OCI-LY3 (cell line): Measurements from ENCODE around the gene HSD11B1.

ENCODE experiments used
- H2AFZ ChIP-seq: fragments of 200-600, 300-600 bp; shearing (Covaris generic); 2 replicates; pipeline ENCODE4 v1.6.0; 2014; ENCODE audit warnings: antibody characterized with exemption, low read depth, low read length
- H3K27ac ChIP-seq: fragments of 200-600, 300-600 bp; sonication (generic); 2 replicates; pipeline ENCODE4 v1.5.1; 2014; ENCODE audit warnings: mild to moderate bottlenecking, low read length, moderate library complexity, mixed read lengths
- H3K27me3 ChIP-seq: fragments of 200-600, 300-600 bp; sonication (generic); 2 replicates; pipeline ENCODE4 v1.6.1; 2014; ENCODE audit warnings: low read depth, low read length, mixed read lengths
- H3K36me3 ChIP-seq: fragments of 200-600, 300-600 bp; sonication (generic); replicated peaks from 2 replicates; pipeline ENCODE3; 2014; ENCODE audit warnings: low read depth, low read length, mixed read lengths
- H3K4me1 ChIP-seq: fragments of 300-600, 200-600 bp; sonication (generic); 2 replicates; pipeline ENCODE4 v1.6.1; 2014; ENCODE audit warnings: low read length, mixed read lengths
- H3K4me2 ChIP-seq: fragments of 200-600, 300-600 bp; sonication (generic); 2 replicates; pipeline ENCODE4 v1.6.1; 2014; ENCODE audit warnings: low read length, mixed read lengths
- H3K4me3 ChIP-seq: fragments of 300-600, 200-600 bp; sonication (generic); 2 replicates; pipeline ENCODE4 v1.5.1; 2014; ENCODE audit warnings: antibody characterized with exemption, mild to moderate bottlenecking, low read length, moderate library complexity
- H3K79me2 ChIP-seq: fragments of 300-600, 200-600 bp; shearing (Covaris generic); 2 replicates; pipeline ENCODE4 v1.6.1; 2014; ENCODE audit warnings: mild to moderate bottlenecking, low read length, mixed read lengths
- H3K9ac ChIP-seq: fragments of 300-600, 200-600 bp; shearing (Covaris generic); 2 replicates; pipeline ENCODE4 v1.6.0; 2014; ENCODE audit warnings: mild to moderate bottlenecking, low read length, moderate library complexity
- H3K9me3 ChIP-seq: fragments of 200-600, 300-600 bp; shearing (Covaris generic); 2 replicates; pipeline ENCODE4 v1.6.1; 2014; ENCODE audit warnings: low read length, mixed read lengths; ENCODE audit not compliant: insufficient read depth
- H4K20me1 ChIP-seq: fragments of 200-600, 300-600 bp; sonication (generic); 2 replicates; pipeline ENCODE4 v1.6.1; 2016; ENCODE audit warnings: low read length, mixed read lengths; ENCODE audit not compliant: insufficient read depth
- EZH2phosphoT487 ChIP-seq: fragments of 200-600 bp; shearing (Covaris generic); IDR thresholded peaks from 2 replicates; pipeline ENCODE4 v1.6.1; 2018; ENCODE audit warnings: antibody characterized with exemption, mixed run types, low read depth
- TF ChIP-seq, protein P1 (sequence below): fragments of 200-600, 300-600 bp; sonication (generic); IDR thresholded peaks from 2 replicates; pipeline ENCODE4 v1.5.1; 2014; ENCODE audit warnings: antibody characterized with exemption, low read length, low read depth

Gene HSD11B1

DNA sequence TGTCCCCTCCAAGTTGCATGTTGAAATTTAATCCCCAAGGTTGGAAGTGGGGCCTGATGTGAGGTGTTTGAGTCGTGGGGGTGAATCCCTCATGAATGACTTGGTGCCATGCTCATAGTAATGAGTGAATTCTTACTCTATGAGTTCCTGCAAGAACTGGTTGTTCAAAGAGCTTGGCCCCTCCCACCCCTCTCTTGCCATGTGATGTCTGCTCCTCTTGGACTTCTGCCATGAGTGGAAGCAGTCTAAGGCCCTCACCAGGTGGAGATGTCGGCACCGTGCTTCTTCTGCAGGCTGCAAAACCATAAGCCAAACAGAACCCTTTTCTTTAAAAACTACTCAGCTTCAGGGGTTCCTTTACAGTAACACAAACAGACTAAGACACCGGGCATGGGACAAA lies 15.2 kb upstream of the HSD11B1 start:
- TF ChIP-seq EZH2phosphoT487 = no peak
- TF ChIP-seq, protein P1, sequence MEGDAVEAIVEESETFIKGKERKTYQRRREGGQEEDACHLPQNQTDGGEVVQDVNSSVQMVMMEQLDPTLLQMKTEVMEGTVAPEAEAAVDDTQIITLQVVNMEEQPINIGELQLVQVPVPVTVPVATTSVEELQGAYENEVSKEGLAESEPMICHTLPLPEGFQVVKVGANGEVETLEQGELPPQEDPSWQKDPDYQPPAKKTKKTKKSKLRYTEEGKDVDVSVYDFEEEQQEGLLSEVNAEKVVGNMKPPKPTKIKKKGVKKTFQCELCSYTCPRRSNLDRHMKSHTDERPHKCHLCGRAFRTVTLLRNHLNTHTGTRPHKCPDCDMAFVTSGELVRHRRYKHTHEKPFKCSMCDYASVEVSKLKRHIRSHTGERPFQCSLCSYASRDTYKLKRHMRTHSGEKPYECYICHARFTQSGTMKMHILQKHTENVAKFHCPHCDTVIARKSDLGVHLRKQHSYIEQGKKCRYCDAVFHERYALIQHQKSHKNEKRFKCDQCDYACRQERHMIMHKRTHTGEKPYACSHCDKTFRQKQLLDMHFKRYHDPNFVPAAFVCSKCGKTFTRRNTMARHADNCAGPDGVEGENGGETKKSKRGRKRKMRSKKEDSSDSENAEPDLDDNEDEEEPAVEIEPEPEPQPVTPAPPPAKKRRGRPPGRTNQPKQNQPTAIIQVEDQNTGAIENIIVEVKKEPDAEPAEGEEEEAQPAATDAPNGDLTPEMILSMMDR = no peak
- H3K9ac ChIP-seq = no peak overlapping the region

DNA sequence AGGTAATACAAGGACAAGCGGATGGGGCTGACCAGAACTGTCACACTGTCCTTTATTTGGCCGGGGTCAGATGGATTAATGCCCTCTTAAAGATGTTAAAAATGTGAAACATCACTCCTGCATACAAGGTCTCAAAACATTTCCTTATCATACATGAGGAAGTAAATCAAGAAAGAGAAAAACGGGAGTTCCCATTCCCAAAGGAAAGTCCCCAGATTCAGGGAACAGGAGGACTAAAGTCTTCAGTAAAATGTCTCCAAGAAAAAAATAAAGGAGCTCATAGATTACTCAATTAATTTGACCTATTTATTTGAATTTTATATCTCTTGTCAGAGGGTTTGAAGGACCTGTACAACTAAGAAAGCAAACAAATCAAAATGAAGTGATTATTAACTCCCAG lies 13.4 kb upstream of the HSD11B1 start:
- H3K4me1 ChIP-seq = peaks cover 12% of the 10 kb centered on the region
- H3K27ac ChIP-seq = no peak overlapping the region
- no peak overlapping the region for H2AFZ ChIP-seq
- H3K4me2 ChIP-seq = no peak overlapping the region
- no peaks in the 10 kb centered on the region for H3K79me2 ChIP-seq
- H4K20me1 ChIP-seq = no peaks in the 10 kb centered on the region
- peaks cover 26% of the 10 kb centered on the region for H3K27me3 ChIP-seq
- H3K9me3 ChIP-seq = no peaks in the 10 kb centered on the region
- no peak overlapping the region for H3K9ac ChIP-seq
- H3K4me3 ChIP-seq = no peak overlapping the region
- H3K36me3 ChIP-seq = no peaks in the 10 kb centered on the region
- TF ChIP-seq EZH2phosphoT487 = no peak
- TF ChIP-seq, protein P1 = no peak

More for the DNA sequence above, 15.2 kb upstream of the HSD11B1 start:
- H2AFZ ChIP-seq = no peak overlapping the region
- no peaks in the 10 kb centered on the region for H3K79me2 ChIP-seq
- no peak overlapping the region for H3K27ac ChIP-seq
- no peaks in the 10 kb centered on the region for H3K9me3 ChIP-seq
- H3K4me2 ChIP-seq = no peak overlapping the region
- no peak overlapping the region for H3K4me3 ChIP-seq
- H3K36me3 ChIP-seq = no peaks in the 10 kb centered on the region
- H3K4me1 ChIP-seq = peaks cover 26% of the 10 kb centered on the region
- peaks cover 19% of the 10 kb centered on the region for H3K27me3 ChIP-seq
- no peaks in the 10 kb centered on the region for H4K20me1 ChIP-seq

DNA sequence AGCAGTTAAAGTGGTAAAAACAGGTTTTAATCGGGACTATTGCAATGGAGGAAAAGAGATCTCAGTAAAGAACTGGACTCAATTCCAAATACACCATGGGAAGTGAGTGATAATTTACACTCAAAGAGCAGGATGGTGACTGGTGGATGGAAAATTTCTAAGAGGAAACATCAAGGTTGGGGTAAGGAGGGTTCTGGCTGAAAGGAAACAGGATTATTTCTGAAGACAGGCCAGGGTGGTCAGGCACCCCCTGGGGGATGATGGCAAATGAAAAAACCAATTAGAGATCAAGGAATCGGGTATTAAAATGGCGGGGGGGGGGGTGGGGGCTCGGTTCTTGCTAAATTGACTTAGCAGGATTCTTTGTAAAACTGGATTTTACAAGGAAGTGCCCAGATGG lies 12.3 kb upstream of the HSD11B1 start:
- Histone ChIP-seq H3K79me2 (no peaks in the 10 kb centered on the region), H3K9me3 (no peaks in the 10 kb centered on the region), H2AFZ (no peak overlapping the region), H3K27ac (no peak overlapping the region), H3K4me3 (no peak overlapping the region), H4K20me1 (no peaks in the 10 kb centered on the region), H3K36me3 (no peaks in the 10 kb centered on the region), H3K9ac (no peak overlapping the region), H3K27me3 (peaks cover 21% of the 10 kb centered on the region), H3K4me1 (peaks cover 4% of the 10 kb centered on the region), H3K4me2 (no peak overlapping the region)
- TF ChIP-seq EZH2phosphoT487 = no peak
- TF ChIP-seq, protein P1 = no peak

DNA sequence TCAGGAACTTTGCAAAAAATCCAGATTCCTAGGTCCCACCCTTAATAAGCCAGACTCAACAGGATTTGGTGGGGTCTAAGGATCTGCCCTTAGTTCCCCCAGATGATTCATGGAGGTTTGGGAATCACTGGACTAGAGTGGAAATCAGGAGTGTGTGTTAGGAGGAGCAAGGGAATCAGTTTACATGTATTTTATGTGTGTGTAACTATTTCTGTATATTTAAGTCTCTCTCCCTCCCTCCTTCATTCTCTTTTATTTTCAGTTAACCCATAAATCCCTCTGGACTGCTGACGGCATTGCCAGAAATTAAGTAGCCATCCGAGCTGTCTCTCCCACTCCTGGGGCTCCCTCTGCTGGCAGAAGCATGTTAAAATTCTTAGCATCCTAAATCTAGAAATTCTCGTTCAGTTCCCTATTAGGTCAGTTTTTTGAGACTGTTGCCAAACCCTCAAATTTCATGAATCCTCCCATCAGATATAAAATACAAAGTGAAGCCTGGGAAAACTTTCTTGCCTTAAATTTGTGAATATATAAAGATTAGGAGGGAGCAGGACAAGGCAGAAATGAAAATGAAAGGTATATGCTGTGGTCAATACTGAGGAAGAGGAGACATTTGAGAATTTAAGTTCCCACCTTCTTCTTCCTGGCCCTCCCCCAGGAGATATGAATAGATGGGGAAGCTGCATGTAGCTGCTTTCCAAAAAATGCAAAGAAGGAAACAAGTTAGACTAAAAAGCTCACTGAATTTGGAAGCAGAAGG lies 11.7 kb upstream of the HSD11B1 start:
- Histone ChIP-seq H2AFZ (peak overlapping the region; percentile 17; the same call in 1 of the 2 replicates), H3K36me3 (no peaks in the 10 kb centered on the region), H3K79me2 (no peaks in the 10 kb centered on the region), H3K4me2 (peak overlapping the region; percentile 35; the same call in 1 of the 2 replicates), H3K4me1 (peaks cover 4% of the 10 kb centered on the region), H3K27ac (no peak overlapping the region), H4K20me1 (no peaks in the 10 kb centered on the region), H3K9me3 (no peaks in the 10 kb centered on the region), H3K4me3 (no peak overlapping the region), H3K27me3 (peaks cover 21% of the 10 kb centered on the region), H3K9ac (no peak overlapping the region)
- TF ChIP-seq, protein P1 = peak; percentile 97
- TF ChIP-seq EZH2phosphoT487 = no peak
